RWPE1 (cell line): Measurements from ENCODE around the gene GLT1D1.
"Not testable (repeated sequence)": the region's sequence is repeated elsewhere in the genome, so short reads cannot be mapped to it uniquely, and the experiment has no call there.

Experiments
- CTCF ChIA-PET: fragments of 350-600 bp; sonication (Branson Sonifier 250); formaldehyde crosslinking; extraction: SDS; loops from one replicate; lab custom pipeline; 2021; lab: Yijun Ruan, JAX
- POLR2A ChIA-PET: fragments of 400-600 bp; formaldehyde crosslinking; extraction: SDS; loops from one replicate; lab custom pipeline; 2020; ENCODE audit warnings: antibody characterized with exemption; ENCODE audit not compliant: low non-redundant PET; lab: Yijun Ruan, JAX
- DNase-seq: peaks from one replicate; pipeline ENCODE4 v3.0.0; 2012; ENCODE audit warnings: low spot score
- H3K27ac ChIP-seq: fragments of 450-650 bp; 2 replicates; pipeline ENCODE4 v1.5.1; 2017
- TF ChIP-seq, protein P1 (sequence below): fragments of 450-650 bp; conservative IDR thresholded peaks from 2 replicates; pipeline ENCODE4 v1.5.1; 2017; ENCODE audit warnings: low read depth, mild to moderate bottlenecking

The GLT1D1 gene

DNA sequence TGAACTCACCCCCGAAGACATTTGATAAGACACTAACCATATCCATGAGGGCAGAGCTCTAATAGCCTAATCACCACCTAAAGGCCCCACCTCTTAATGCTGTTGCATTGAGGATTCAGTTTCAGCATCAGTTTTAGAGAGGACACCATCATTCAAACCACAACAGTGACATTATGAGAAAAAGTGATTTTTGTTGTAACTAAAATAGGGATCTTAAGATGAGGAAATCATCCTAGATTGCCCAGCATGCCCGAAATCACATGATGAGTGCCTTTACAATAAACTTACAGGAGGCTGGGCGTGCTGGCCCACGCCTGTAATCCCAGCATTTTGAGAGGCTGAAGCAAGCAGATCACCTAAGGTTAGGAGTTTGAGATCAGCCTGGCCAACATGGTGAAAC lies 9.7 kb upstream of the GLT1D1 start:
- ChIA-PET CTCF (no interaction called here), POLR2A (no interaction called here)
- no peak for DNase-seq
- TF ChIP-seq, protein P1, sequence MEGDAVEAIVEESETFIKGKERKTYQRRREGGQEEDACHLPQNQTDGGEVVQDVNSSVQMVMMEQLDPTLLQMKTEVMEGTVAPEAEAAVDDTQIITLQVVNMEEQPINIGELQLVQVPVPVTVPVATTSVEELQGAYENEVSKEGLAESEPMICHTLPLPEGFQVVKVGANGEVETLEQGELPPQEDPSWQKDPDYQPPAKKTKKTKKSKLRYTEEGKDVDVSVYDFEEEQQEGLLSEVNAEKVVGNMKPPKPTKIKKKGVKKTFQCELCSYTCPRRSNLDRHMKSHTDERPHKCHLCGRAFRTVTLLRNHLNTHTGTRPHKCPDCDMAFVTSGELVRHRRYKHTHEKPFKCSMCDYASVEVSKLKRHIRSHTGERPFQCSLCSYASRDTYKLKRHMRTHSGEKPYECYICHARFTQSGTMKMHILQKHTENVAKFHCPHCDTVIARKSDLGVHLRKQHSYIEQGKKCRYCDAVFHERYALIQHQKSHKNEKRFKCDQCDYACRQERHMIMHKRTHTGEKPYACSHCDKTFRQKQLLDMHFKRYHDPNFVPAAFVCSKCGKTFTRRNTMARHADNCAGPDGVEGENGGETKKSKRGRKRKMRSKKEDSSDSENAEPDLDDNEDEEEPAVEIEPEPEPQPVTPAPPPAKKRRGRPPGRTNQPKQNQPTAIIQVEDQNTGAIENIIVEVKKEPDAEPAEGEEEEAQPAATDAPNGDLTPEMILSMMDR, result no peak
- no peak overlapping the region for H3K27ac ChIP-seq

DNA sequence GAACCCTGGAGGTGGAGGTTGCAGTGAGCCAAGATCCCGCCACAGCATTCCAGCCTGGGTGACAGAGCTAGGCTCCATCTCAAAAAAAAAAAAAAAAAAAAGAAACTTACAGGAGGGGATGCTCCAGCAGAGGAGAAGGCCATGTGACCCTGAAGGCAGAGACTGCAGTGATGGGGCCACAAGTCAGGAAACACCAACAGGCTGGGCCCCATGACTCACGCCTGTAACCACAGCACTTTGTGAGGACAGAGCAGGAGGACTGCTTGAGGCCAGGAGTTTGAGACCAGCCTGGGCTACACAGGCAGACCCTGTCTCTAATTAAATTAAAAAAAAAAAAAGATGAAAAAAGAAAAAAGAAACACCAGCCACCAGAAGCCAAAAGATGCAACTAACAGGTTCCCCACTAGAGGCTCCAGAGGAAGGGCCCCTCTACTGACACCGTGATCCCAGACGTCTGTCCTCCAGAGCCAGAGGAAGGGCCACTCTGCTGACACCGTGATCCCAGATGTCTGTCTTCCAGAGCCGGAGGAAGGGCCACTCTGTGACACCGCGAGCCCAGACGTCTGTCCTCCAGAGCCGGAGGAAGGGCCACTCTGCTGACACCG lies 9.1 kb upstream of the GLT1D1 start:
- POLR2A ChIA-PET, result no interaction called here
- TF ChIP-seq, protein P1, result no peak
- DNase-seq, result no peak
- CTCF ChIA-PET, result no interaction called here
- no peak overlapping the region for H3K27ac ChIP-seq

DNA sequence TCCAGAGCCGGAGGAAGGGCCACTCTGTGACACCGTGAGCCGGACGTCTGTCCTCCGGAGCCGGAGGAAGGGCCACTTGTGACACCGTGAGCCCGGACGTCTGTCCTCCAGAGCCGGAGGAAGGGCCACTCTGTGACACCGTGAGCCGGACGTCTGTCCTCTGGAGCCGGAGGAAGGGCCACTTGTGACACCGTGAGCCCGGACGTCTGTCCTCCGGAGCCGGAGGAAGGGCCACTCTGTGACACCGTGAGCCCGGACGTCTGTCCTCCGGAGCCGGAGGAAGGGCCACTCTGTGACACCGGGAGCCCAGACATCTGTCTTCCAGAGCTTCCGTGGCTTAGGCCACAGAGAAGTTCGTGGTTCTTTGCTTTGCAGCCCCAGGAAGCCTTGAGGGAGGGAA lies 6.6 kb upstream of the GLT1D1 start:
- CTCF ChIA-PET, H3K27ac ChIP-seq, DNase-seq, POLR2A ChIA-PET: not testable (repeated sequence)

DNA sequence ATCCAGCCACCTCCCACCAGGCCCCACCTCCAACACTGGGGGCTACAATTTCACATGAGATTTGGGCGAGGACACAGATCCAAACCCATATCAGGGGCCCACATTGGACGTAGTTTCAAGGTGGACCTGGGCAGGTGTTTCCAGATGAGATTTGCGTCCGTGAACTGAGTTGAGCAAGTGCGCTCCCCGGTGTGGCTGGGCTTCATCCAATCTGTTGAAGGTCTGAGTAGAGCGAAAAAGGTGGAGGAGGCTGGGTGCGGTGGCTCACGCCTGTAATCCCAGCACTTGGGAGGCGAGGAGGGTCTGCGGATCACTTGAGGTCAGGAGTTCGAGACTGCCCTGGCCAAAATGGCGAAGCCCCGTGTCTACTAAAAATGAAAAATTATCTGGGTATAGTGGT lies 4.9 kb upstream of the GLT1D1 start:
- TF ChIP-seq, protein P1, result no peak
- POLR2A ChIA-PET, result no interaction called here
- no peak overlapping the region for H3K27ac ChIP-seq
- CTCF ChIA-PET, result no interaction called here
- DNase-seq, result no peak

DNA sequence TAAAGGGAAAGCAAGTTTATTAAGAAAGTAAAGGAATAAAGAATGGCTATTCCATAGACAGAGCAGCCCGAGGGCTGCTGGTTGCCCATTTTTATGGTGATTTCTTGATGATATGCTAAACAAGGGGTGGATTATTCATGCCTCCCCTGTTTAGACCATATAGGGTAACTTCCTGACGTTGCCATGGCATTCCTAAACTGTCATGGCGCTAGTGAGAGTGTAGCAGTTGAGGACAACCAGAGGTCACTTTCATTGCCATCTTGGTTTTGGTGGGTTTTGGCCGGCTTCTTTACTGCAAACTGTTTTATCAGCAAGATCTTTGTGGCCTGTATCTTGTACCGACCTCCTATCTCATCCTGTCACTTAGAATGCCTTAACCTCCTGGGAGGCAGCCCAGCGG lies 3.5 kb upstream of the GLT1D1 start:
- H3K27ac ChIP-seq, DNase-seq, CTCF ChIA-PET, POLR2A ChIA-PET: not testable (repeated sequence)

DNA sequence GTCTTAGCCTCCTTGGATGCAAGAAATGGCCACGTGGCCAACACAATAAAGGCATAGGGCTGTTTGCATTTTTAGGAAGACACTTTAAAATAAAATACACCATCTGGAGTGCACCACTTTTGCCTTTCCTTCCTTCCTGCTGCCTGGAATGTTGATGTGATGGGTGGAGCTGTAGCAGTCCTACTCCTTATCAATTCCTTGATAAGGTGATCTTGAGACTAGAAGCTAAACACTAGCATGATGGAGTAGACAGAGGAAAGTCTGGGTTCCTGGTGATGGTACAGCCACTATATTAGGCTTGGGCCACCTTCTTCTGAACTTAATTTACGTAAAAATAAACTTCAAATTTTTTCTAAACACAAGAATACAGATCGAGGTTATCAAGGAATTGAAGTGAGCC lies 2.9 kb upstream of the GLT1D1 start:
- TF ChIP-seq, protein P1, result no peak
- CTCF ChIA-PET, result no interaction called here
- H3K27ac ChIP-seq, result no peak overlapping the region
- DNase-seq, result no peak
- POLR2A ChIA-PET, result no interaction called here

DNA sequence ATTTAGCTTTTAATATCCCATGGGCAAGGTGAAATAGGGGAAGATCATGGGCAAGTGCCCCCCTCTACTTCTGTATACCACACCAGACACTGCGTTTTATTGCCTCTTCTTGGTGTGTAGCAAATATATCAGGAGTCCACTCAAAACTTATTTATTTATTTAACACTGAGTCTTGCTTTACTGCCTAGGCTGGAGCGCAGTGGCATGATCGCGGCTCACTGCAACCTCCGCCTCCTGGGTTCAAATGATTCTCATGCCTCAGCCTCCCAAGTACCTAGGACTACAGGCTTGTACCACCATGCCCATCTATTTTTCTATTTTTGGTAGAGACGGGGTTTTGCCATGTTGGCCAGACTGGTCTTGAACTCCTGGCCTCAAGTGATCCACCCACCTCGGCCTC lies 1.8 kb upstream of the GLT1D1 start:
- H3K27ac ChIP-seq, DNase-seq, POLR2A ChIA-PET, CTCF ChIA-PET: not testable (repeated sequence)

DNA sequence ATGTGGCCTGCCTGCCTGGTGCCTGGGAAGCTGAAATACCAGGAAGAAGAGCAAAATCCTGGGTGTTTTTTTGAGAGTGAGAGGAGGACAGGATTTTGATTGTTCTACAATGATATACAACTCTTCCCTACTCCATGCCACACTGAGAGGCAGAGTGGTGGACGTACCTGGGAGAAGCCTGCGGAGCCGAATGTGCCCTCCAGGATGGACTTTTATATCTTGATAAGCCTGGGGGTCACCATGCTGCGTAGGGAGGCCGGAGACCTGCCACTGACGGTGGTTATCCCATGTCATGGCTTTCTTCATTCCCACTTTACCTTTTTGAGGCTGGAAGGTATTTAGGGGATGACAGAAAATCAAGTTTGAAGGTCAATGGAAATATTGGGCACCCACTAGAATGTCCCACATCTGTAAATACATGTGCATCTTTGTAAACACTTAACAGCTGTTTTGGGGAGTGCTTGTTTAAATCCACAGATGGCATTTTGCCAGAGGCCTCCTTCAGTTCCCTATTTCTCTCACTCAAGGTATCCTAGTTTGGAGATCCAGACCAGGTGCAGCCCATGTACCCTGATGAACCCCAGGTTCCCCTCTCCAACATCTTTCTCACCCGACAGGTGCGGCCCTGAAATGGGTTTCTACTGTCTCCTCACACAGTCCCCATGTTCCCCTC lies 1.1 kb upstream of the GLT1D1 start:
- DNase-seq, result no peak
- ChIA-PET CTCF (no interaction called here), POLR2A (interaction anchor here (0.6 kb wide), 1 partner anchor 260 kb away, joined by 3 read pairs; no protein-coding TSS in a partner anchor)
- TF ChIP-seq, protein P1, result no peak
- no peak overlapping the region for H3K27ac ChIP-seq
